Body of pancreas (tissue), 4 donors: ENCODE data around the gene SPATS2L. TPM values are rescaled to one million over a fixed set of nuclear protein-coding genes. Genes with fewer than 3 reads are reported as not detected.

Source experiments
- ATAC-seq: fragments of 150-250 bp; one replicate; pipeline ENCODE4 v1.9.1; 2016
- DNase-seq, 4 donors: peaks; one replicate each; pipeline ENCODE4 v3.0.0-alpha.2; 2019
- H3K27ac ChIP-seq, 4 donors: fragments of 200-600 bp; sonication (generic); 1 replicate in 3 of 4; 2 replicates in 1 of 4; pipeline versions ENCODE4 v1.5.1 to v1.6.1; 2016 to 2019; ENCODE audit warnings: mild to moderate bottlenecking in 1 of 4, mixed read lengths in 1 of 4, moderate library complexity in 1 of 4
- H3K27me3 ChIP-seq, 2 donors: fragments of 200-600 bp; sonication (generic); one replicate each; pipeline ENCODE4 v1.6.0; 2016; ENCODE audit warnings: mild to moderate bottlenecking in 1 of 2
- H3K36me3 ChIP-seq, 2 donors: fragments of 200-600 bp; sonication (generic); replicated peaks in 1 of 2; 2 replicates each; pipeline ENCODE4 v1.5.1; 2016; ENCODE audit warnings: low read depth in 2 of 2; ENCODE audit not compliant: insufficient read depth in 1 of 2
- H3K4me1 ChIP-seq: fragments of 200-600 bp; sonication (generic); one replicate; pipeline ENCODE4 v1.6.0; 2016
- H3K4me3 ChIP-seq, 2 donors: fragments of 200-600 bp; sonication (generic); 1 replicate in 1 of 2; 2 replicates in 1 of 2; pipeline ENCODE4 v1.5.1; 2016 to 2019
- H3K9me3 ChIP-seq, 3 donors: fragments of 200-600 bp; sonication (generic); 1 replicate in 2 of 3; 2 replicates in 1 of 3; pipeline ENCODE4 v1.5.1; 2016
- CTCF ChIP-seq, 7 experiments: fragments of 450-650 bp in 4 of 7; fragments of 200-600 bp in 3 of 7; sonication (generic) in 3 of 7; IDR thresholded peaks; one replicate each; pipeline ENCODE4 v1.5.1; 2016 to 2019; ENCODE audit warnings: antibody characterized with exemption in 7 of 7
- POLR2A ChIP-seq, 3 donors: fragments of 450-650 bp; IDR thresholded peaks; one replicate each; pipeline ENCODE4 v1.6.1; 2016; ENCODE audit warnings: antibody characterized with exemption in 3 of 3, mild to moderate bottlenecking in 2 of 3
- WGBS, 2 donors: methylation state at CpG; one replicate each; pipeline ENCODE4 v1.1.5; 2017; 5-methylcytosine and 5-hydroxymethylcytosine counted together
- intact Hi-C: fragments of 100-400 bp; cut with DNase I; formaldehyde crosslinking; loops from one replicate; pipeline ENCODE4 v1.15.1; 2023
- total RNA-seq, 2 donors: library from RNA; depleted of rRNA; stranded (reverse); fragments of >200 nt; gene quantifications; one replicate each; pipeline ENCODE4 v1.1.0, GENCODE V29; 2016

The SPATS2L gene
- total RNA-seq, 2 donors from 2014 or later, result 39.2 to 49.8 TPM

- WGBS, 2 donors, result 85 to 86% methylated on average over 2 of the region's 2 CpGs
- H3K27ac ChIP-seq, result no peak overlapping the region
- H3K36me3 ChIP-seq, result peaks cover 0 to 13% of the 10 kb centered on the region in 2 donors
- no peaks in the 10 kb centered on the region for H3K9me3 ChIP-seq
- H3K4me3 ChIP-seq, result no peak overlapping the region
- DNase-seq (no peak), ATAC-seq (no peak)
- TF ChIP-seq POLR2A (IDR thresholded peaks at IDR 0.05), result no peak
- no peak for TF ChIP-seq CTCF (IDR thresholded peaks at IDR 0.05)
- intact Hi-C loops, result no loop called here
- no peaks in the 10 kb centered on the region for H3K4me1 ChIP-seq
- H3K27me3 ChIP-seq, result no peaks in the 10 kb centered on the region
These were observed 117.0 kb downstream of the SPATS2L start for GRCh38 chr2:200423541-200423940.

GRCh38 chr2:200425026-200425821 is 118.7 kb downstream of the SPATS2L start:
- intact Hi-C loops, result no loop called here
- 74 to 82% methylated on average over 13 of the region's 14 CpGs for WGBS, 2 donors

GRCh38 chr2:200426754-200427153 is 120.3 kb downstream of the SPATS2L start:
- TF ChIP-seq POLR2A (IDR thresholded peaks at IDR 0.05), result no peak
- Histone ChIP-seq H3K9me3 (no peaks in the 10 kb centered on the region), H3K4me3 (no peak overlapping the region), H3K27me3 (no peaks in the 10 kb centered on the region), H3K36me3 (peaks cover 0 to 2% of the 10 kb centered on the region in 2 donors), H3K4me1 (no peaks in the 10 kb centered on the region), H3K27ac (no peak overlapping the region)
- DNase-seq (no peak), ATAC-seq (no peak)
- intact Hi-C loops, result no loop called here
- 76 to 100% methylated on average over 1 of the region's 1 CpG for WGBS, 2 donors

More at GRCh38 chr2:200425026-200425821, 118.7 kb downstream of the SPATS2L start:
- Histone ChIP-seq H3K4me3 (no peak overlapping the region), H3K4me1 (no peaks in the 10 kb centered on the region), H3K27me3 (no peaks in the 10 kb centered on the region), H3K9me3 (no peaks in the 10 kb centered on the region), H3K36me3 (peaks cover 0 to 8% of the 10 kb centered on the region in 2 donors), H3K27ac (no peak overlapping the region)
- DNase-seq, result no peak
- ATAC-seq, result no peak
- TF ChIP-seq POLR2A (IDR thresholded peaks at IDR 0.05), result no peak

GRCh38 chr2:200428961-200429665 is 122.6 kb downstream of the SPATS2L start:
- H3K27ac ChIP-seq, result no peak overlapping the region
- H3K9me3 ChIP-seq, result no peaks in the 10 kb centered on the region
- 84 to 88% methylated on average over 6 of the region's 6 CpGs for WGBS, 2 donors
- ATAC-seq (no peak), DNase-seq (no peak)
- H3K27me3 ChIP-seq, result no peaks in the 10 kb centered on the region
- H3K4me1 ChIP-seq, result no peaks in the 10 kb centered on the region
- TF ChIP-seq CTCF (IDR thresholded peaks at IDR 0.05), result no peak
- TF ChIP-seq POLR2A (IDR thresholded peaks at IDR 0.05), result no peak
- no peaks in the 10 kb centered on the region for H3K36me3 ChIP-seq
- no peak overlapping the region for H3K4me3 ChIP-seq
- intact Hi-C loops, result no loop called here

- intact Hi-C loops, result no loop called here
These were observed 123.5 kb downstream of the SPATS2L start for GRCh38 chr2:200430017-200430416.

More at GRCh38 chr2:200430017-200430416, 123.5 kb downstream of the SPATS2L start:
- ATAC-seq, result no peak
- TF ChIP-seq POLR2A (IDR thresholded peaks at IDR 0.05) (no peak), CTCF (IDR thresholded peaks at IDR 0.05) (no peak)
- Histone ChIP-seq H3K27me3 (no peaks in the 10 kb centered on the region), H3K27ac (no peak overlapping the region), H3K36me3 (no peaks in the 10 kb centered on the region), H3K4me3 (no peak overlapping the region), H3K9me3 (no peaks in the 10 kb centered on the region), H3K4me1 (no peaks in the 10 kb centered on the region)
- no peak for DNase-seq
- 84 to 93% methylated on average over 1 of the region's 1 CpG for WGBS, 2 donors
